Transverse colon (tissue), 4 donors: ENCODE measurements around the gene IRF2. TPM values are rescaled to one million over a fixed set of nuclear protein-coding genes. Genes with fewer than 3 reads are reported as not detected.

Experiments used
- DNase-seq: peaks from one replicate; pipeline ENCODE4 v3.0.0-alpha.2; 2019
- H3K27ac ChIP-seq, 4 donors: fragments of 200-600 bp; sonication (generic); 2 replicates each; pipeline ENCODE4 v1.5.1; 2016 to 2018; ENCODE audit warnings: inconsistent platforms in 4 of 4
- H3K27me3 ChIP-seq: fragments of 200-600 bp; sonication (generic); 2 replicates; pipeline ENCODE4 v1.5.1; 2017; ENCODE audit warnings: inconsistent platforms
- H3K36me3 ChIP-seq, 4 donors: fragments of 200-600 bp; sonication (generic); 2 replicates each; pipeline ENCODE4 v1.5.1; 2017 to 2019; ENCODE audit warnings: inconsistent platforms in 4 of 4
- H3K4me1 ChIP-seq, 4 donors: fragments of 200-600 bp; sonication (generic); 2 replicates each; pipeline ENCODE4 v1.5.1; 2017 to 2020; ENCODE audit warnings: inconsistent platforms in 4 of 4
- H3K4me3 ChIP-seq, 4 donors: fragments of 200-600 bp; sonication (generic); 1 replicate in 1 of 4; 2 replicates in 3 of 4; pipeline versions ENCODE4 v1.5.1 to v1.6.1; 2017 to 2019; ENCODE audit warnings: inconsistent platforms in 4 of 4
- H3K9me3 ChIP-seq, 2 donors: fragments of 200-600 bp; sonication (generic); 2 replicates each; pipeline ENCODE4 v1.5.1; 2017 to 2019; ENCODE audit warnings: inconsistent platforms in 2 of 2
- EP300 ChIP-seq: sonication (generic); formaldehyde crosslinking; IDR thresholded peaks from one replicate; pipeline ENCODE4 v1.6.1; 2017; ENCODE audit warnings: antibody characterized with exemption, low read depth
- POLR2A ChIP-seq: fragments of 450-650 bp; IDR thresholded peaks from one replicate; pipeline ENCODE4 v1.6.1; 2016; ENCODE audit warnings: antibody characterized with exemption, mild to moderate bottlenecking, moderate library complexity
- POLR2AphosphoS5 ChIP-seq, 3 donors: sonication (generic); formaldehyde crosslinking; IDR thresholded peaks; one replicate each; pipeline ENCODE4 v1.6.1; 2016; ENCODE audit warnings: antibody characterized with exemption in 3 of 3
- WGBS, 2 donors: methylation state at CpG; one replicate each; pipeline ENCODE4 v1.1.5; 2018; ENCODE audit warnings: low coverage in 1 of 2; 5-methylcytosine and 5-hydroxymethylcytosine counted together
- in situ Hi-C, 4 donors: fragments of 200-750 bp; cut with MboI; loops; one replicate each; pipeline versions ENCODE4 v1.15.0 to v1.15.1; 2017; ENCODE audit warnings: low sequenced_read_pairs in 3 of 4, low pct_ligation_motif_present in 1 of 4, low pct_unique_long_range_greater_than_20kb in 1 of 4
- intact Hi-C: fragments of 100-400 bp; cut with DNase I; formaldehyde crosslinking; loops from one replicate; pipeline ENCODE4 v1.15.1; 2023; ENCODE audit warnings: low total_unique reads
- total RNA-seq, 4 donors: library from RNA; depleted of rRNA; stranded (reverse); fragments of >200 nt; gene quantifications; one replicate each; pipeline ENCODE4 v1.1.0, GENCODE V29; 2016
- TF ChIP-seq, protein P1 (sequence below), 5 experiments: fragments of 200-600 bp in 3 of 5; fragments of 450-650 bp in 2 of 5; sonication (generic) in 3 of 5; IDR thresholded peaks; 1 replicate in 2 of 5; 2 replicates in 3 of 5; pipeline ENCODE4 v1.5.1; 2016 to 2017; ENCODE audit warnings: antibody characterized with exemption in 5 of 5, inconsistent platforms in 3 of 5, mild to moderate bottlenecking in 2 of 5, moderate library complexity in 1 of 5

IRF2 gene
- total RNA-seq = 10 to 100 TPM; 15.3 to 85.3 (median 42.5) TPM

DNA sequence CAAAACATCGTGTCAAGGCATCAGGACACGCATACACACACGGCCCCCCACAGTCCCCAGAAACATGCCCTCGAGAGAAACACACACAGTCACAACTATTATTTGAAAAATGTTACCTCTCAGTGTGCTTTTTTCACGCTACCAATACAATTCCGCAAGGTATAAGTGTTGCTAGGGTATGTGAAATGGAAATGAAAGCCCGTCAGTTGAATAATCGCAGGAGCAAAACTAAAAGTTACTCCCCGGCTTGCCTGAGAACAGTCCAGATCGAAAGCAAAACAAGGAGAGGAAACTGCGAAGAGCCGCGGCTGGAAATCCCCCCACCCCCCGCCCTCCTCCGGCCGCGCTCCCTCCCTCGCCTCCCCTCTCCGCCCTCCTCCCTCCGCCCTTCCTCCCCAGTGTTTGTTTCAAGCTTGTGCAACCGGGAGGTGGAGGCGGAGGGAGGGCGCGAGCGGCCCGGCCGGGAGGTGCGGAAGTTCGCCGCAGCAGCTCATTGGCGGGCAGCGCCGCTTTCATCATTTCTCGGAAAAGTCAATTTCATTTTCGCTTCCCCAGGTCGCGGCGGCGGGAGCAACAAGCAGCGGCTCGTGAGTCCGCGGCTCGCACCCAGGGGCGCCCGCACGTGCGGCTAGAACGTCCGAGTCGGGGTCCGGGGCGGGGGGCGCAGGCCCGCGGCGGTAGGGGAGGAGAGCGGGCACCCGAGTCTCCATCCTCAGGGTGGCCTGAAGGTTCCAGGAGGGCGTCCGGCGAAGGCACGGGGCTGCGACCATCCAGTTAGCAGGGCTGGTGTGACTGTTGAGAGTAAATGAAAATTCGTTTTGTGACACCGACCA, at the start of gene IRF2:
TSS of gene IRF2 (minus strand) at position 288 of the 833 bp plus-strand sequence. CDS start 45,486 bp downstream, outside the sequence.
- H3K27me3 ChIP-seq = no peaks in the 10 kb centered on the region
- TF ChIP-seq, protein P1, sequence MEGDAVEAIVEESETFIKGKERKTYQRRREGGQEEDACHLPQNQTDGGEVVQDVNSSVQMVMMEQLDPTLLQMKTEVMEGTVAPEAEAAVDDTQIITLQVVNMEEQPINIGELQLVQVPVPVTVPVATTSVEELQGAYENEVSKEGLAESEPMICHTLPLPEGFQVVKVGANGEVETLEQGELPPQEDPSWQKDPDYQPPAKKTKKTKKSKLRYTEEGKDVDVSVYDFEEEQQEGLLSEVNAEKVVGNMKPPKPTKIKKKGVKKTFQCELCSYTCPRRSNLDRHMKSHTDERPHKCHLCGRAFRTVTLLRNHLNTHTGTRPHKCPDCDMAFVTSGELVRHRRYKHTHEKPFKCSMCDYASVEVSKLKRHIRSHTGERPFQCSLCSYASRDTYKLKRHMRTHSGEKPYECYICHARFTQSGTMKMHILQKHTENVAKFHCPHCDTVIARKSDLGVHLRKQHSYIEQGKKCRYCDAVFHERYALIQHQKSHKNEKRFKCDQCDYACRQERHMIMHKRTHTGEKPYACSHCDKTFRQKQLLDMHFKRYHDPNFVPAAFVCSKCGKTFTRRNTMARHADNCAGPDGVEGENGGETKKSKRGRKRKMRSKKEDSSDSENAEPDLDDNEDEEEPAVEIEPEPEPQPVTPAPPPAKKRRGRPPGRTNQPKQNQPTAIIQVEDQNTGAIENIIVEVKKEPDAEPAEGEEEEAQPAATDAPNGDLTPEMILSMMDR (IDR thresholded peaks at IDR 0.05) = peak in 2 of 5 experiments; percentile 10 to 51
- TF ChIP-seq POLR2A = peak; percentile 98
- peak; percentile 98 to 99 (median 99) for TF ChIP-seq POLR2AphosphoS5 (IDR thresholded peaks at IDR 0.05)
- peak; percentile 14 for TF ChIP-seq EP300
- no peaks in the 10 kb centered on the region for H3K36me3 ChIP-seq
- WGBS, 2 donors = 0% methylated on average over 10 to 65 of the region's 66 CpGs
- peak; percentile 98 for DNase-seq
- H3K27ac ChIP-seq = peak within 1 kb of the TSS; percentile 96 to 100 (median 98)
- in situ Hi-C loops (loop anchor here in 2 of 4 donors (10.0 kb wide), 2 partner anchors 60 to 190 kb away; no protein-coding TSS in a partner anchor), intact Hi-C loops (loop anchor here (5.0 to 10.0 kb wide), 5 partner anchors 50 to 1022 kb away; partner anchors contain the start of genes CASP3 and PRIMPOL)
- H3K9me3 ChIP-seq = no peaks in the 10 kb centered on the region
- peaks cover 9 to 53% (median 32%) of the 10 kb centered on the region in 4 donors for H3K4me1 ChIP-seq
- peak within 1 kb of the TSS; percentile 75 to 99 (median 80) for H3K4me3 ChIP-seq

DNA sequence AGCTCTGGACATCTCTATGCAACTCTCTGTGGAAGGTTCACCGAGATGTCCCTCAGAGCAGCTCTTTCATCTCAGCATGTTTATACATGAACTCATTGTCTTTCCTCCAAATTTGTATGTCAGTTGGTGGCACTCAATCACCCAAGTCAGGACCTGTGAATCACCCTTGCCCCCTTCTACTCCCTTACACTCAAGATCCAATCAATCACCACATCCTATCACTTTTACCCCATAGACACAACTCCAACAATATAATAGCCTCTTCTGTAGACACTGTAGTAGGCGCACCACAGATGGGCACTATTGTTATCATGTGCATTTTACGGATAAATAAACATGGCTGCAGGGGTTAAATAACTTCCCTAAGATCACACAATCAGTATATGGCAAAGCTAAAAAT, 41.3 kb upstream of the IRF2 start:
- H3K36me3 ChIP-seq = no peaks in the 10 kb centered on the region
- H3K9me3 ChIP-seq = peaks cover 0 to 5% of the 10 kb centered on the region in 2 donors
- in situ Hi-C loops (no loop called here), intact Hi-C loops (no loop called here)
- no peak overlapping the region for H3K4me3 ChIP-seq
- 93 to 96% methylated on average over 2 to 3 of the region's 3 CpGs for WGBS, 2 donors
- no peak overlapping the region for H3K27ac ChIP-seq
- TF ChIP-seq, protein P1 (IDR thresholded peaks at IDR 0.05) = no peak
- TF ChIP-seq POLR2AphosphoS5 (IDR thresholded peaks at IDR 0.05) (no peak), EP300 (no peak), POLR2A (no peak)
- H3K4me1 ChIP-seq = peaks cover 0 to 10% (median 4%) of the 10 kb centered on the region in 4 donors
- no peak for DNase-seq
- no peaks in the 10 kb centered on the region for H3K27me3 ChIP-seq

DNA sequence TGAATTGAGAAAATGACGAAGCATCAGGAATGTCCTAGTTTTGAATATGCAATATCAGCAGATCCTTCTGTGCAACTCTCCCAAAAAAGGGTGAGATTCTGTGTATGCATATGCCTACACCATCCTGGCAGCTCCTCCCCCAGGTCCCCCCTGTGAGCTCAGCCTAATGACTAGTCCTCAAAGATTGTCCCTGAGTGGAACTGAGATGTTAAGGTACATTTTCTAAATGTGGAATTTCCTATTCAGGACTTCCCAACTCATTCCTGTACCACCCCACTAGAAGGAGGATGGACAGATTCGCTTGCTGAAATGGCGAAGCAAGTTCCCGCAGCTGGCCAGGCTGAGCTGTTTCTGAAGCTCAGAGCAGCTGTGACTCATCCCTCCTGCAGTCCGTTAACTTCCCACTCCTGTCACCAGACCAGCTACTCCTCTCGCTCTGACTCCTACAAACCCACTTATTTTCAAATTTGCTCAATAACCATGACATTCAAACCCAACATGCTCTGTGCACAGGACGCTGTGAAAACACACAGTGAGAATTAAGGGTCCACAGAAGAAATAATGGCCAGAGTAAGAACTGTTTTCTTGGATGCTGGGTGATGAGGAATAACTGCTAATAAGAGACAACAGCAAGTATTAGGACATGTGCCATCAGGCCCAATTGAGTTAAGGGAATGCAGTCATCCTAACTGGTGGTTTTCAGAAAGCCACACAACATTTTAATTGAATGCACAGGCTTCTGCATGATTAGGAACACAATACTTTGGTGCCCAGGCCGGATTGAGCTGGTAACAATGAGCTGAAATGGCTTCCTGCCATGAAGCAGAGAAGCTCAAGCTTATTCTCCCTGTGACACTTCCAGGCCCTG, 40.0 kb upstream of the IRF2 start:
- no peaks in the 10 kb centered on the region for H3K36me3 ChIP-seq
- TF ChIP-seq POLR2A = no peak
- TF ChIP-seq POLR2AphosphoS5 (IDR thresholded peaks at IDR 0.05) = no peak
- TF ChIP-seq EP300 = no peak
- TF ChIP-seq, protein P1 (IDR thresholded peaks at IDR 0.05) = no peak
- in situ Hi-C loops = no loop called here
- intact Hi-C loops = no loop called here
- peaks cover 0 to 10% (median 4%) of the 10 kb centered on the region in 4 donors for H3K4me1 ChIP-seq
- H3K27ac ChIP-seq = peak overlapping the region; percentile 21 to 62 (median 45)
- no peaks in the 10 kb centered on the region for H3K27me3 ChIP-seq
- peak; percentile 48 for DNase-seq
- no peak overlapping the region for H3K4me3 ChIP-seq
- peaks cover 0 to 5% of the 10 kb centered on the region in 2 donors for H3K9me3 ChIP-seq
- WGBS, 2 donors = 55 to 69% methylated on average over 3 to 8 of the region's 8 CpGs

DNA sequence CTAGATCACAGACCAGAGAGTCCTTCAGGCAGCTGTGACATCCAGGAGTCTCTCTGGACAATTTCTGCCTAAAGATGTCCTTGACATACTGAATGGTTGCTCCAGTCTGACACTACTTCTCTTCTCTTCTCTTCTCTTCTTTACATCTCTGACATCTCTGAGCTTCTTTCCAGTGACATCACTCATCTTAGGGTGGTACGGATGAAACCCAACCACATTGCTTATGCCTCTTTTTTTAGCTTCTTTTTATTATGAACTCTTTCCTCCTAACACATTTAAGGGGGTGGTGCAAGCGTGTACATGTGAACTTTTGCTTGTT, 39.4 kb upstream of the IRF2 start:
- peaks cover 0 to 3% of the 10 kb centered on the region in 2 donors for H3K9me3 ChIP-seq
- H3K4me3 ChIP-seq = no peak overlapping the region
- DNase-seq = no peak
- H3K36me3 ChIP-seq = no peaks in the 10 kb centered on the region
- H3K27me3 ChIP-seq = no peaks in the 10 kb centered on the region
- in situ Hi-C loops = no loop called here
- H3K4me1 ChIP-seq = peaks cover 0 to 10% (median 4%) of the 10 kb centered on the region in 4 donors
- H3K27ac ChIP-seq = peak overlapping the region; percentile 21 to 62 (median 45)
- intact Hi-C loops = no loop called here
- 58 to 65% methylated on average over 2 of the region's 2 CpGs for WGBS, 2 donors
- TF ChIP-seq, protein P1 (IDR thresholded peaks at IDR 0.05) = no peak
- TF ChIP-seq EP300 (no peak), POLR2AphosphoS5 (IDR thresholded peaks at IDR 0.05) (no peak), POLR2A (no peak)
